Measurements from ENCODE around the gene CENPP. TPM values are rescaled to one million over a fixed set of nuclear protein-coding genes. Genes with fewer than 3 reads are reported as not detected.

The CENPP gene
- total RNA-seq, 1 donor, result 2.2 TPM

DNA sequence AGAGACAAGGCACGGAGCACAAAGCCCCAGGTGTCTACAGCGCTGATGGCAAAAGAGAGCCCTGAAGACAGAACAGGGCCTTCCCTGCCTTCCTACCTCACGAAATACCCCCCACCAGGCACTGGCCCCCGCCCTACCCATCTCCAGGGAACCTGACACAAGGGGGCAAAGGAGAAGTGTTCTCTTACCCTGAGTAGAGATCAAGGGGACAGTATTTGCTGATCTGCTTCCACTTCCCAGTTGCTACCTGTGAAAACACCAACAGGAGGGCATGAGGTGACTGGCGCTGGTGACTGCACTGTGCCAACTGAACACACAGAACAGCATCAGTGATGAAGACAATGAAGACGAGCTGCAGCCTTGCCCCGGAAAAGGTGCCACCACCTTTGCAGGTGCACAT lies 316.8 kb downstream of the CENPP start:
- DNase-seq (ENCODE audit: low read depth), result no peak
- TF ChIP-seq, protein P1, sequence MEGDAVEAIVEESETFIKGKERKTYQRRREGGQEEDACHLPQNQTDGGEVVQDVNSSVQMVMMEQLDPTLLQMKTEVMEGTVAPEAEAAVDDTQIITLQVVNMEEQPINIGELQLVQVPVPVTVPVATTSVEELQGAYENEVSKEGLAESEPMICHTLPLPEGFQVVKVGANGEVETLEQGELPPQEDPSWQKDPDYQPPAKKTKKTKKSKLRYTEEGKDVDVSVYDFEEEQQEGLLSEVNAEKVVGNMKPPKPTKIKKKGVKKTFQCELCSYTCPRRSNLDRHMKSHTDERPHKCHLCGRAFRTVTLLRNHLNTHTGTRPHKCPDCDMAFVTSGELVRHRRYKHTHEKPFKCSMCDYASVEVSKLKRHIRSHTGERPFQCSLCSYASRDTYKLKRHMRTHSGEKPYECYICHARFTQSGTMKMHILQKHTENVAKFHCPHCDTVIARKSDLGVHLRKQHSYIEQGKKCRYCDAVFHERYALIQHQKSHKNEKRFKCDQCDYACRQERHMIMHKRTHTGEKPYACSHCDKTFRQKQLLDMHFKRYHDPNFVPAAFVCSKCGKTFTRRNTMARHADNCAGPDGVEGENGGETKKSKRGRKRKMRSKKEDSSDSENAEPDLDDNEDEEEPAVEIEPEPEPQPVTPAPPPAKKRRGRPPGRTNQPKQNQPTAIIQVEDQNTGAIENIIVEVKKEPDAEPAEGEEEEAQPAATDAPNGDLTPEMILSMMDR (IDR thresholded peaks at IDR 0.05; ENCODE audit: insufficient read depth, low read depth, low read length), result no peak
- no peak overlapping the region for H3K4me3 ChIP-seq (ENCODE audit: low read depth, low read length)

- no peak overlapping the region for H3K4me3 ChIP-seq (ENCODE audit: low read depth, low read length)
- TF ChIP-seq, protein P1 (IDR thresholded peaks at IDR 0.05; ENCODE audit: insufficient read depth, low read depth, low read length), result no peak
- no peak for DNase-seq (ENCODE audit: low read depth)
Observed at GRCh38 chr9:92644278-92644677, 318.5 kb downstream of the CENPP start.

DNA sequence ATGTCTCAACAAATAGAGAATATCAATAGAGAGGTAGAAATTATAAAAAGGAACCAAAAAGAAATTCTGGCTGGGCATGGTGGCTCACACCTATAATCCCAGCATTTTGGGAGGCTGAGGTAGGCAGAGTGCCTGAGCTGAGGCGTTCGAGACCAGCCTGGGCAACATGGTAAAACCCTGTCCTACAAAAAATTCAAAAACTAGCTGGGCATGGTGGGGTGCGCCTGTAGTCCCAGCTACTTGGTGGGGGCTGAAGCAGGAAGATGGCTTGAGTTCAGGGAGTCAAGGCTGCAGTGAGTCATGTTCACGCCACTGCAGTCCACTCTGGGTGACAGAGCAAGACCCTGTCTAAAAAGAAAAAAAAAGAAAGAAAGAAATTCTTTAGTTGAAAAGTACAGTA lies 319.3 kb downstream of the CENPP start:
- no peak for DNase-seq (ENCODE audit: low read depth)
- H3K4me3 ChIP-seq (ENCODE audit: low read depth, low read length), result no peak overlapping the region
- TF ChIP-seq, protein P1 (IDR thresholded peaks at IDR 0.05; ENCODE audit: insufficient read depth, low read depth, low read length), result no peak

- TF ChIP-seq, protein P1 (IDR thresholded peaks at IDR 0.05; ENCODE audit: insufficient read depth, low read depth, low read length), result no peak
- DNase-seq (ENCODE audit: low read depth), result no peak
- H3K4me3 ChIP-seq (ENCODE audit: low read depth, low read length), result no peak overlapping the region
Observed at GRCh38 chr9:92647671-92648473, 322.1 kb downstream of the CENPP start.

GRCh38 chr9:92648474-92648971 lies 322.8 kb downstream of the CENPP start:
- H3K4me3 ChIP-seq (ENCODE audit: low read depth, low read length), result no peak overlapping the region
- DNase-seq (ENCODE audit: low read depth), result no peak
- TF ChIP-seq, protein P1 (IDR thresholded peaks at IDR 0.05; ENCODE audit: insufficient read depth, low read depth, low read length), result no peak

DNA sequence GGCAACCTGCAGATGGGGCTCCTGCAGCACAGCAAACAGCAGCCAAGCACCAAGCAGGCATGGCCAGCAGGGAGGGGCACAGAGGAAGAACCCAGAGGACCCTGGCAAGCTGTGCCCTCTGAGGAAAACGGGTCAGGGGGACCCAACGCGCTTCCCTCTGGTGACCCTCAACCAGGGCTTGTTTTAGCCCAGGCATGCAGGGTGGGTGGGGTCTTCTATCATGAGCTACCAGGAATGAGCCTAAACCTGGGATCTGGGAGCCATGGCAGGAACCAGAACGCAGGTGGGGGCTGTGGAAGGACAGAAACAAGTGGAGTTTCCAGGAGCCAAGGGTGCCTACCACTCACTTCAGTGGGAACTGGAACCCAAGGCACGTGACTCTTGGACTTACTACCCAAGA lies 323.3 kb downstream of the CENPP start:
- DNase-seq (ENCODE audit: low read depth), result no peak
- no peak overlapping the region for H3K4me3 ChIP-seq (ENCODE audit: low read depth, low read length)
- TF ChIP-seq, protein P1 (IDR thresholded peaks at IDR 0.05; ENCODE audit: insufficient read depth, low read depth, low read length), result no peak

Data from fibroblast of villous mesenchyme (primary cell).